H1 (cell line): Measurements from ENCODE around the gene GRID2. TPM values are rescaled to one million over a fixed set of nuclear protein-coding genes. Genes with fewer than 3 reads are reported as not detected.

Experiments used
- BACH1 ChIP-seq: IDR thresholded peaks from 2 replicates; pipeline ENCODE4 v1.6.1; 2012; ENCODE audit warnings: low read length, improper control_type of control experiment
- HDAC2 ChIP-seq, 2 experiments: fragments of 300-600 bp in 1 of 2; sonication (generic) in 1 of 2; IDR thresholded peaks; 2 replicates each; pipeline ENCODE4 v1.6.1; 2011 to 2012; ENCODE audit warnings: low read depth in 2 of 2, low read length in 2 of 2, mild to moderate bottlenecking in 2 of 2, moderate library complexity in 2 of 2, borderline replicate concordance in 1 of 2, inconsistent platforms in 1 of 2
- polyA plus RNA-seq, 7 experiments: library from polyadenylated mRNA; depleted of rRNA in 3 of 7; stranded (reverse) in 5 of 7; unstranded in 2 of 7; fragments of >200 nt in 5 of 7; fragments of 200-250 nt in 2 of 7; gene quantifications; 1 replicate in 5 of 7; 2 replicates in 1 of 7; 4 replicates in 1 of 7; pipeline versions ENCODE4 v1.2.1 to v1.2.3, GENCODE V29; 2011 to 2013; ENCODE audit warnings: missing spikeins in 2 of 7, mixed read lengths in 2 of 7
- total RNA-seq: library from RNA; stranded (reverse); fragmentation: NEBNext Ultra II Directional; extraction: Animal tissue kit (Norgen Biotek cat#: 25700); gene quantifications from 2 replicates; pipeline ENCODE4 v1.2.1, GENCODE V29; 2021

The GRID2 gene
- total and polyA plus RNA-seq, 2 of the 8 experiments (the other 6 are each of a cell fraction or from before 2014, with no cell fraction given): 31.1 to 81.9 TPM

- TF ChIP-seq HDAC2 (IDR thresholded peaks at IDR 0.05; ENCODE audit: borderline replicate concordance in 1 of 2, low read depth in 2 of 2, low read length in 2 of 2): 0 out of 4 replicates have a peak, but pooled peaks of 1 of the 2 experiments have one; percentile 9
- no peak for TF ChIP-seq BACH1
Observed at GRCh38 chr4:92304606-92305005, 840 bp downstream of the GRID2 start (continued).
